ENCODE data around the gene CHP1.
"Not testable (repeated sequence)": the region's sequence is repeated elsewhere in the genome, so short reads cannot be mapped to it uniquely, and the experiment has no call there.

The CHP1 gene

GRCh38 chr15:41230650-41231421 is at the start of gene CHP1, which contains the start of gene EXD1:
CHP1 (plus strand) TSS chr15:41231268; CDS start chr15:41231383, 115 bp downstream.
EXD1 (minus strand) TSS chr15:41230757; CDS start chr15:41226575, 4,182 bp downstream.
- DNase-seq (ENCODE audit: low read depth), result peak; percentile 91

GRCh38 chr15:41182266-41182665 is 48.8 kb upstream of the CHP1 start:
- no peak for DNase-seq (ENCODE audit: low read depth)

- DNase-seq (ENCODE audit: low read depth), result no peak
Measured at GRCh38 chr15:41183581-41183980, 47.5 kb upstream of the CHP1 start.

- no peak for DNase-seq (ENCODE audit: low read depth)
Measured at GRCh38 chr15:41194444-41194843, 36.6 kb upstream of the CHP1 start.

GRCh38 chr15:41199470-41199869 is 31.6 kb upstream of the CHP1 start:
- DNase-seq (ENCODE audit: low read depth), result no peak

GRCh38 chr15:41203395-41203794 is 27.7 kb upstream of the CHP1 start:
- no peak for DNase-seq (ENCODE audit: low read depth)

- no peak for DNase-seq (ENCODE audit: low read depth)
Measured at GRCh38 chr15:41205315-41205714, 25.8 kb upstream of the CHP1 start.

GRCh38 chr15:41207687-41208448 is 23.2 kb upstream of the CHP1 start:
- no peak for DNase-seq (ENCODE audit: low read depth)

- no peak for DNase-seq (ENCODE audit: low read depth)
Measured at GRCh38 chr15:41215708-41216107, 15.4 kb upstream of the CHP1 start.

- no peak for DNase-seq (ENCODE audit: low read depth)
Measured at GRCh38 chr15:41218851-41219250, 12.2 kb upstream of the CHP1 start.

- no peak for DNase-seq (ENCODE audit: low read depth)
Measured at GRCh38 chr15:41219381-41219780, 11.7 kb upstream of the CHP1 start.

GRCh38 chr15:41230345-41230649 is 771 bp upstream of the CHP1 start:
- DNase-seq (ENCODE audit: low read depth), result no peak

- DNase-seq (ENCODE audit: low read depth), result no peak
Measured at GRCh38 chr15:41231422-41232226, 556 bp downstream of the CHP1 start.

- no peak for DNase-seq (ENCODE audit: low read depth)
Measured at GRCh38 chr15:41233367-41233771, 2.3 kb downstream of the CHP1 start.

- DNase-seq (ENCODE audit: low read depth), result not testable (repeated sequence)
Measured at GRCh38 chr15:41235228-41235627, 4.2 kb downstream of the CHP1 start.

- no peak for DNase-seq (ENCODE audit: low read depth)
Measured at GRCh38 chr15:41235929-41236328, 4.9 kb downstream of the CHP1 start.

GRCh38 chr15:41238100-41238499 is 7.0 kb downstream of the CHP1 start:
- DNase-seq (ENCODE audit: low read depth), result no peak

- no peak for DNase-seq (ENCODE audit: low read depth)
Measured at GRCh38 chr15:41241221-41241964, 10.3 kb downstream of the CHP1 start.

GRCh38 chr15:41250745-41251144 is 19.7 kb downstream of the CHP1 start:
- DNase-seq (ENCODE audit: low read depth), result not testable (repeated sequence)

- DNase-seq (ENCODE audit: low read depth), result no peak
Measured at GRCh38 chr15:41251411-41251810, 20.3 kb downstream of the CHP1 start.

GRCh38 chr15:41254560-41254959 is 23.5 kb downstream of the CHP1 start:
- no peak for DNase-seq (ENCODE audit: low read depth)

GRCh38 chr15:41256103-41256502 is 25.0 kb downstream of the CHP1 start:
- DNase-seq (ENCODE audit: low read depth), result no peak
